GM23248 (cell line): ENCODE data around the gene C3orf70.

Experiments
- EZH2 ChIP-seq: fragments of 200-600 bp; sonication (generic); IDR thresholded peaks from 2 replicates; pipeline ENCODE4 v1.6.1; 2018; ENCODE audit warnings: antibody characterized with exemption, mild to moderate bottlenecking; ENCODE audit not compliant: insufficient read depth, poor library complexity, severe bottlenecking
- EZH2phosphoT487 ChIP-seq: fragments of 200-600 bp; sonication (generic); IDR thresholded peaks from 2 replicates; pipeline ENCODE4 v1.6.1; 2018; ENCODE audit warnings: antibody characterized with exemption, moderate library complexity, mild to moderate bottlenecking, low read depth; ENCODE audit not compliant: insufficient read depth

DNA sequence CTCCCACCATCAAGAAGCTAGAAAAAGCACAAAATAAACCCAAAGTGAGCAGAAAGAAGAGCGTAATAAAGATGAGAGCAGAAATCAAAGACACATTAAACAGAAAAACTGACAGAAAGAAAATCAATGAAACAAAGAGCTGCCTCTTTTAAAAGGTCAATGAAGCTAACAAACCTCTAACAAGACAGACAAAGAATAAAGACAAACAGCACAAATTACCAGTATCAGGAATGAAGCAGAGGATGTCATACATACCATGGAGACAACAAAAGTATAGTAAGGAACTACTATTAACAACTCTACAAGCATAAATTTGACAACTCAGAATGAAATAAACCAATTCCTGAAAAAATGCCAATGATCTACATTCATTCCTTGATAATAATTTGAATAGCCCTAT is 15.0 kb downstream of the C3orf70 start:
- TF ChIP-seq EZH2 (no peak), EZH2phosphoT487 (no peak)
